HS-5 (cell line): ENCODE results near the gene NFATC2.

Source experiments
- DNase-seq: peaks from one replicate; pipeline ENCODE4 v3.0.0-alpha.2; 2012; ENCODE audit warnings: low read depth

NFATC2 gene

GRCh38 chr20:51450984-51451383, 91.5 kb downstream of the NFATC2 start:
- no peak for DNase-seq

GRCh38 chr20:51450221-51450712, 92.3 kb downstream of the NFATC2 start:
- DNase-seq = no peak

- DNase-seq = no peak
These were observed 92.9 kb downstream of the NFATC2 start for GRCh38 chr20:51449498-51450220.

- DNase-seq = no peak
These were observed 94.8 kb downstream of the NFATC2 start for GRCh38 chr20:51447765-51448148.

GRCh38 chr20:51447097-51447764, 95.3 kb downstream of the NFATC2 start:
- peak; percentile 100 for DNase-seq

GRCh38 chr20:51446656-51447055, 95.9 kb downstream of the NFATC2 start:
- DNase-seq = peak; percentile 100

GRCh38 chr20:51446230-51446629, 96.3 kb downstream of the NFATC2 start:
- no peak for DNase-seq

GRCh38 chr20:51445591-51445990, 96.9 kb downstream of the NFATC2 start:
- DNase-seq = no peak

GRCh38 chr20:51444922-51445438, 97.5 kb downstream of the NFATC2 start:
- DNase-seq = no peak

- DNase-seq = no peak
These were observed 98.1 kb downstream of the NFATC2 start for GRCh38 chr20:51444467-51444866.

GRCh38 chr20:51442602-51443001, 99.9 kb downstream of the NFATC2 start:
- no peak for DNase-seq

- DNase-seq = no peak
These were observed 101.9 kb downstream of the NFATC2 start for GRCh38 chr20:51440589-51440988.

- DNase-seq = no peak
These were observed 103.3 kb downstream of the NFATC2 start for GRCh38 chr20:51439160-51439689.

GRCh38 chr20:51438136-51438535, 104.4 kb downstream of the NFATC2 start:
- no peak for DNase-seq

GRCh38 chr20:51437182-51437924, 105.2 kb downstream of the NFATC2 start:
- DNase-seq = no peak

GRCh38 chr20:51434580-51435247, 107.8 kb downstream of the NFATC2 start:
- DNase-seq = peak; percentile 92

- no peak for DNase-seq
These were observed 108.5 kb downstream of the NFATC2 start for GRCh38 chr20:51434026-51434425.

GRCh38 chr20:51432875-51433274, 109.6 kb downstream of the NFATC2 start:
- DNase-seq = no peak

- DNase-seq = no peak
These were observed 110.2 kb downstream of the NFATC2 start for GRCh38 chr20:51432251-51432784.

GRCh38 chr20:51431321-51431720, 111.2 kb downstream of the NFATC2 start:
- no peak for DNase-seq

GRCh38 chr20:51430198-51430950, 112.1 kb downstream of the NFATC2 start:
- DNase-seq = no peak
